Prostate gland (tissue), 2 donors: ENCODE results near the gene HOXB1. TPM values are rescaled to one million over a fixed set of nuclear protein-coding genes. Genes with fewer than 3 reads are reported as not detected.
A peak's percentile ranks its signal among the peaks of the same experiment; 100 is the strongest.

Source experiments
- DNase-seq: peaks from one replicate; pipeline ENCODE4 v3.0.0-alpha.2; 2019; ENCODE audit warnings: low spot score
- H3K27ac ChIP-seq, 2 donors: fragments of 200-600 bp; sonication (generic); 2 replicates each; pipeline ENCODE4 v1.5.1; 2017 to 2019
- H3K27me3 ChIP-seq: fragments of 200-600 bp; sonication (generic); replicated peaks from 2 replicates; pipeline ENCODE4 v1.5.1; 2019; ENCODE audit not compliant: insufficient read depth
- H3K36me3 ChIP-seq, 2 donors: fragments of 200-600 bp; sonication (generic); 1 replicate in 1 of 2; 2 replicates in 1 of 2; pipeline versions ENCODE4 v1.5.1 to v1.8.1; 2017 to 2019
- H3K4me1 ChIP-seq: fragments of 200-600 bp; sonication (generic); replicated peaks from 2 replicates; pipeline ENCODE4 v1.5.1; 2019
- H3K4me3 ChIP-seq, 2 donors: fragments of 200-600 bp; sonication (generic); 2 replicates each; pipeline ENCODE4 v1.5.1; 2017 to 2019
- H3K9me3 ChIP-seq: fragments of 200-600 bp; sonication (generic); 2 replicates; pipeline ENCODE4 v1.5.1; 2017
- POLR2A ChIP-seq: fragments of 450-650 bp; IDR thresholded peaks from one replicate; pipeline ENCODE4 v1.6.1; 2016; ENCODE audit warnings: antibody characterized with exemption, mild to moderate bottlenecking
- POLR2AphosphoS5 ChIP-seq: sonication (generic); formaldehyde crosslinking; IDR thresholded peaks from one replicate; pipeline ENCODE4 v1.6.1; 2017; ENCODE audit warnings: antibody characterized with exemption
- WGBS: methylation state at CpG from one replicate; pipeline ENCODE4 v1.1.5; 2018; 5-methylcytosine and 5-hydroxymethylcytosine counted together
- intact Hi-C: fragments of 100-400 bp; cut with DNase I; formaldehyde crosslinking; loops from one replicate; pipeline ENCODE4 v1.14.2; 2022
- total RNA-seq, 2 donors: library from RNA; depleted of rRNA; stranded (reverse); fragments of >200 nt; gene quantifications; one replicate each; pipeline ENCODE4 v1.1.0, GENCODE V29; 2016
- TF ChIP-seq, protein P1 (sequence below), 4 experiments: fragments of 200-600 bp in 2 of 4; fragments of 450-650 bp in 2 of 4; sonication (generic) in 2 of 4; IDR thresholded peaks; 1 replicate in 3 of 4; 2 replicates in 1 of 4; pipeline ENCODE4 v1.5.1; 2016 to 2019; ENCODE audit warnings: antibody characterized with exemption in 4 of 4, mild to moderate bottlenecking in 2 of 4, moderate library complexity in 2 of 4

Gene HOXB1
- total RNA-seq, 2 donors from 2014 or later = not detected

DNA sequence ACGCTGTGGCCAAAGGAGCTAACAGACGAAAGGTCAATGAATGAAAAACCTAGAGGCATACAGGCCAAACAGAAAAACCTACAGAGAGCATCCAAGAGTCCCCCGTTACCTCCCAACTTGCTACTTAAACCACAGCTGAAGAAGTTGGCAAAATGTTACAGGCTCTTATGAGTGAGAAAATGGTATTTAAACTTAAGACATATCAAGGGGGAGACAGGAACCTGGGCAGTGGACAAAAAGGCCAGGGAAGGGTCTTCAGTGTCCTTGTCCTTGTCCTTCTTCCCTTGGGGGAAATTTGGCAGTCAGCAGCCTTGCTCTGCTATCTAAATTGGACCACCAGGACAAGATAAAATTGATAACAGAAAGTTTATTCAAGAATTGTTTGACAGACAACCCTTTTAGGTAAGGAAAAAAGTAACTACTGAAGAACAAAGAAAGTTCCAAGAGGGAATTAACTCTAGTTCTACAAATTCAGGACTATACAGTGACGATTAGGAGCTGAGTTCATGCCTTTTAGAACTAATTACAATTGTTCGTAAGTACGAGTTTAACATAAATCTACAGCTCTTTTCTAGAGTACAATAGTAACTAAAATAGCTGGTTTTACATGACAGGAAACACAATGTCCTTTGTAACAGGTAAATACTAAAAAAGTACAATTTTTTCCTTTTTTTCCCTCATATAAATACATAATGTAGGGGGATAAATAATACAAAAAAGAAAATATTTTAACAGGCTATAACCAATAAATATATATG lies 17.9 kb upstream of the HOXB1 start:
- no peaks in the 10 kb centered on the region for H3K4me1 ChIP-seq
- H3K4me3 ChIP-seq = no peak overlapping the region
- no peak overlapping the region for H3K27ac ChIP-seq
- DNase-seq = no peak
- no peaks in the 10 kb centered on the region for H3K9me3 ChIP-seq
- intact Hi-C loops = no loop called here
- 84% methylated on average over 6 of the region's 6 CpGs for WGBS
- H3K36me3 ChIP-seq = no peaks in the 10 kb centered on the region
- TF ChIP-seq, protein P1, sequence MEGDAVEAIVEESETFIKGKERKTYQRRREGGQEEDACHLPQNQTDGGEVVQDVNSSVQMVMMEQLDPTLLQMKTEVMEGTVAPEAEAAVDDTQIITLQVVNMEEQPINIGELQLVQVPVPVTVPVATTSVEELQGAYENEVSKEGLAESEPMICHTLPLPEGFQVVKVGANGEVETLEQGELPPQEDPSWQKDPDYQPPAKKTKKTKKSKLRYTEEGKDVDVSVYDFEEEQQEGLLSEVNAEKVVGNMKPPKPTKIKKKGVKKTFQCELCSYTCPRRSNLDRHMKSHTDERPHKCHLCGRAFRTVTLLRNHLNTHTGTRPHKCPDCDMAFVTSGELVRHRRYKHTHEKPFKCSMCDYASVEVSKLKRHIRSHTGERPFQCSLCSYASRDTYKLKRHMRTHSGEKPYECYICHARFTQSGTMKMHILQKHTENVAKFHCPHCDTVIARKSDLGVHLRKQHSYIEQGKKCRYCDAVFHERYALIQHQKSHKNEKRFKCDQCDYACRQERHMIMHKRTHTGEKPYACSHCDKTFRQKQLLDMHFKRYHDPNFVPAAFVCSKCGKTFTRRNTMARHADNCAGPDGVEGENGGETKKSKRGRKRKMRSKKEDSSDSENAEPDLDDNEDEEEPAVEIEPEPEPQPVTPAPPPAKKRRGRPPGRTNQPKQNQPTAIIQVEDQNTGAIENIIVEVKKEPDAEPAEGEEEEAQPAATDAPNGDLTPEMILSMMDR (IDR thresholded peaks at IDR 0.05) = no peak
- TF ChIP-seq POLR2A = no peak
- TF ChIP-seq POLR2AphosphoS5 = no peak
- no peaks in the 10 kb centered on the region for H3K27me3 ChIP-seq

DNA sequence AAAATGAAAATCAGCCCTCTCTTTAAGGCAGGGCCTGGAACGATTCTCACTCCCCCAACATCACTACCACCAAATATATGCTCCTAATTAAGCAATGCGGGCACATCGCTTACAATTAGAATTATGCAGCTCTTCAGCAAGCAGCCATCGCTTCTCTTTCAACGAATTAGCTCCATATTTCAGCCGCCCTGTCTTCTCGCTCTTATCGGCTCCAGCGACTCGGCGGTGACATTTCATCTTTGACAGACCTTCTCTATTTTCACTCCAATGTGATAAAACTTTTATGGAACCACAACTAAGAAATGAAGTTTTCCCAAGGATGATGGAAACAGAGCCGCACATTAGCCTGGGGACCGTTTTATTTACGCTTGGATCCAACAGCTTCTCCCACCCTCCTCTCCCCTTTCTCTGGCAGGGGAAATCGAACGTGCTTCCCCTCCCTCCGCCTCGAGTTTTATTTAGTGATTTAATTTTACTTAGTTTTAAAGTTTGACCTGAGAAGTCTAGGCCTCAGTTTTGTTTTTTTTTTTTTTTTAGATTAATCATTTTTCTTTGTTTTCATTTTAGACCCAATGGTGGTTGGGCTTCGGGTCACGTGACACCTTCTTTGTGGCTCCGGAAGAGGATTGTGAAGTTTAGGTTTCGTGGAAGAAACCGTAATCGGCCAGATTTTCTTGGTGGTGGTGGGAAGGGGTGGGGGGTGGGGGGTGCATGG lies 17.2 kb upstream of the HOXB1 start:
- no peaks in the 10 kb centered on the region for H3K27me3 ChIP-seq
- WGBS = 63% methylated on average over 24 of the region's 24 CpGs
- intact Hi-C loops = no loop called here
- DNase-seq = no peak
- H3K9me3 ChIP-seq = no peaks in the 10 kb centered on the region
- TF ChIP-seq, protein P1 (IDR thresholded peaks at IDR 0.05) = no peak
- TF ChIP-seq POLR2AphosphoS5 = no peak
- no peak for TF ChIP-seq POLR2A
- H3K27ac ChIP-seq = peak overlapping the region; percentile 35 to 67
- no peak overlapping the region for H3K4me3 ChIP-seq
- no peaks in the 10 kb centered on the region for H3K4me1 ChIP-seq
- H3K36me3 ChIP-seq = no peaks in the 10 kb centered on the region

DNA sequence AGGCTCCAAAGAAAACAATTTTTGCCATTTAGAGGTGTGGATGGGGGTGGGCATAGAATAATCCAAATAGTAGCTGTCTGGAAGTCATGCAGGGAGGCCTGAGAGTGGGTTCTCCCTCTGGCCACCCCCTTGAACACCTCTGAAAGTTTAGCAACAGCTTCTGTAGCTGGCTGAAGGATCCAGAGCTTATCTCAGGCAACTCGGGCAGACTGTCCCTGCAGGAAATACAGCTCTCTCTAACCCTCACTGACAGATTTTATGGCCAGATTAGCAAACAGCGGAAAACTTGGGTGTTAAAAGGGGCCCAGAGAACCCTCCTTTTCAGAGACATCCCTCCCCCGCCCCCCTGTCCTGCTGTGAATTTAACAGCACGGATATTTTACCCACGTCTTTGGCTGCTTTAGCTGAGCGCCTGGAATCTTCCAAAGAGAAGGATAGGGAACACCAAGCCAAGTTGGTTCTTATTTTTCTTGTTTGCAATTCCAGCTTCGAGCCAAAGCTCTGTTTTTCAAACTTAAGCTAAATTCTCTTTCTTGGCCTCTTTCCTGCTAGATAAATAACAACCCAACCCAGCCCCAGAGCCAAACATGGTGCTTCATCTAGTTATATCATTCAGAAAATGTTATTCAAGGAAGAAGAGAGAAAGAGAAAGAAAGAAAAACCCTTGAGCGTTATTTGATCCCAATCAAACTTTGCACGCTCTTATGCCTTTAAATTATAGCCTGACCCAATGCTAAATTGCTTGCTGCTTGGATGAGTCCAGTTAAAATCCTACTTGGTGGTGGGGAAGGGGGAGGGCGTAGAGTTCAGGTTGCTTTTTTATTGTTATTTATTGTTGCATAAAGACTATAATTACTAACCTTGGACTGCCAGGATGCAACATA lies 16.4 kb upstream of the HOXB1 start:
- Histone ChIP-seq H3K27ac (peak overlapping the region; percentile 35 to 67), H3K27me3 (no peaks in the 10 kb centered on the region), H3K4me1 (no peaks in the 10 kb centered on the region), H3K4me3 (peak overlapping the region in 1 of 2 donors; percentile 1), H3K9me3 (no peaks in the 10 kb centered on the region), H3K36me3 (no peaks in the 10 kb centered on the region)
- WGBS = 9% methylated on average over 10 of the region's 10 CpGs
- no peak for DNase-seq
- TF ChIP-seq, protein P1 (IDR thresholded peaks at IDR 0.05) = no peak
- TF ChIP-seq POLR2AphosphoS5 (peak; percentile 30), POLR2A (no peak)
- intact Hi-C loops = no loop called here

DNA sequence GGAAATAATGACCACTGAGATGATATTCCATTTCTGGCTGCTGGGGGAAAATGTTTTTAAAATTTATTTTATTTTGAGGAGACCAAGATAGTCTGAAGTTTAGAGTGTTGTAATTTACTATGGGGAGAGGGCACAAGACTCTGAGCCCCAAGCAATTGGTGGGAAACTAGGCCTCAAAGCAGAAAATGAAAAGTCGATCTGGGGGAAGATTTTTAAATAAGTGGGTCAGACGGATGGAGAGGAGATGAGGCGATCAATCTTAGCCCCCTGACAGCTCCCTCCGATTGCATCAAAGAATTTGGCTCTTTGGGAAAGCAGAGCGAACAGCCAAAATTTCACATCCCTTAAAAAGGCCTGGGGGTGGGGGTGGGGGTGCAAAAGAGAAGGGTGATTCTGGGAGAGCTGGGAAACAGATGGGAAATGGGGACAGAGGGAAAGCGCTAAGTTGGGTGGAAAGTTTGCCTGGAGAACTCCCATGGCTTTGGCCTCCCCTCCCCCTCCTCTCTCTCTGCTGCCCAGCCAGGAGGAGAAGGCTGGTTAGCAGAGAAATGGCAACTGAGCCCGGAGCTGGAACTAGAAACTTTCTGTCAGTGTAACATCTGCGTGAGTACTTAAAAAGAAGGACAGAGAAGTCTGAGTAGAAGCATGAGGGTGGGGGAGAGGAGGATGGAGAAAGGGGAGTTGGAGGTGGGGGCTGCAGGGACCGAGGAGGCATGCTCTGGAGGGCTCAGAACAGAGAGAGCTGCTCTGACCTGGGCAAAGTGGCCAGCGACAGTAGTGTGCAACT lies 15.5 kb upstream of the HOXB1 start:
- no peak overlapping the region for H3K4me3 ChIP-seq
- H3K27ac ChIP-seq = peak overlapping the region; percentile 35 to 67
- no peak for TF ChIP-seq POLR2A
- TF ChIP-seq, protein P1 (IDR thresholded peaks at IDR 0.05) = no peak
- no peak for TF ChIP-seq POLR2AphosphoS5
- no peaks in the 10 kb centered on the region for H3K36me3 ChIP-seq
- no peaks in the 10 kb centered on the region for H3K27me3 ChIP-seq
- intact Hi-C loops = no loop called here
- WGBS = 54% methylated on average over 10 of the region's 10 CpGs
- DNase-seq = no peak
- no peaks in the 10 kb centered on the region for H3K4me1 ChIP-seq
- no peaks in the 10 kb centered on the region for H3K9me3 ChIP-seq
